GM12878 (cell line): ENCODE data around the gene ZNF581. TPM values are rescaled to one million over a fixed set of nuclear protein-coding genes. Genes with fewer than 3 reads are reported as not detected.

Source experiments
- ATF7 ChIP-seq: fragments of 450-650 bp; IDR thresholded peaks from 2 replicates; pipeline ENCODE4 v1.6.1; 2016; ENCODE audit warnings: low read depth, mild to moderate bottlenecking
- BACH1 ChIP-seq: fragments of 450-650 bp; IDR thresholded peaks from 2 replicates; pipeline ENCODE4 v1.6.1; 2017; ENCODE audit warnings: mild to moderate bottlenecking, borderline replicate concordance
- BCL11A ChIP-seq: IDR thresholded peaks from 2 replicates; pipeline ENCODE4 v1.6.1; 2011; ENCODE audit warnings: low read depth, low read length
- BHLHE40 ChIP-seq, 2 experiments: fragments of 450-650 bp in 1 of 2; IDR thresholded peaks; 2 replicates each; pipeline ENCODE4 v1.6.1; 2011 to 2017; ENCODE audit warnings: low read depth in 2 of 2, borderline replicate concordance in 1 of 2, improper control_type of control experiment in 1 of 2, low read length in 1 of 2, mild to moderate bottlenecking in 1 of 2
- BRCA1 ChIP-seq: IDR thresholded peaks from 2 replicates; pipeline ENCODE4 v1.6.1; 2011; ENCODE audit warnings: low read depth, low read length, improper control_type of control experiment
- CBX3 ChIP-seq: fragments of 200-600 bp; sonication (generic); IDR thresholded peaks from 2 replicates; pipeline ENCODE4 v1.6.1; 2016; ENCODE audit warnings: low read depth, borderline replicate concordance
- CHD2 ChIP-seq: IDR thresholded peaks from 2 replicates; pipeline ENCODE4 v1.6.1; 2011; ENCODE audit warnings: low read depth, low read length, improper control_type of control experiment, borderline replicate concordance
- CREB1 ChIP-seq: IDR thresholded peaks from 2 replicates; pipeline ENCODE4 v1.6.1; 2012; ENCODE audit warnings: low read depth, mild to moderate bottlenecking, inconsistent platforms
- CUX1 ChIP-seq: IDR thresholded peaks from 2 replicates; pipeline ENCODE4 v1.6.1; 2012; ENCODE audit warnings: improper control_type of control experiment, low read depth, low read length; ENCODE audit not compliant: insufficient replicate concordance
- FOS ChIP-seq: IDR thresholded peaks from 3 replicates; pipeline ENCODE4 v1.6.1; 2011; ENCODE audit warnings: borderline replicate concordance; ENCODE audit not compliant: insufficient read length; ENCODE audit errors: extremely low read depth
- FOXM1 ChIP-seq: IDR thresholded peaks from 2 replicates; pipeline ENCODE4 v1.6.1; 2012; ENCODE audit warnings: low read depth, mild to moderate bottlenecking, inconsistent platforms, low read length, moderate library complexity
- HCFC1 ChIP-seq: fragments of 150-350 bp; IDR thresholded peaks from 2 replicates; pipeline ENCODE4 v1.6.1; 2014; ENCODE audit warnings: low read length
- HDAC2 ChIP-seq: fragments of 200-600 bp; sonication (generic); IDR thresholded peaks from 2 replicates; pipeline ENCODE4 v1.6.1; 2017
- IKZF1 ChIP-seq: fragments of 450-650 bp; conservative IDR thresholded peaks from 2 replicates; pipeline ENCODE4 v1.6.1; 2017; ENCODE audit warnings: antibody characterized with exemption, mild to moderate bottlenecking
- MTA3 ChIP-seq: IDR thresholded peaks from 2 replicates; pipeline ENCODE4 v1.6.1; 2012; ENCODE audit warnings: low read length, inconsistent platforms, borderline replicate concordance
- NFIC ChIP-seq: IDR thresholded peaks from 2 replicates; pipeline ENCODE4 v1.6.1; 2012; ENCODE audit warnings: low read depth, mild to moderate bottlenecking, inconsistent platforms, low read length, moderate library complexity
- POLR2A ChIP-seq: IDR thresholded peaks from 2 replicates; pipeline ENCODE4 v1.6.1; 2011; ENCODE audit warnings: low read depth, mild to moderate bottlenecking, low read length
- POLR2AphosphoS2 ChIP-seq: IDR thresholded peaks from 2 replicates; pipeline ENCODE4 v1.6.1; 2011; ENCODE audit warnings: low read depth, mild to moderate bottlenecking, low read length, improper control_type of control experiment, moderate library complexity
- POU2F2 ChIP-seq: IDR thresholded peaks from 3 replicates; pipeline ENCODE4 v1.6.1; 2011; ENCODE audit warnings: low read depth, mild to moderate bottlenecking, low read length, borderline replicate concordance
- RELA ChIP-seq: fragments of 450-650 bp; IDR thresholded peaks from 2 replicates; pipeline ENCODE4 v1.8.0; 2014; ENCODE audit warnings: borderline replicate concordance; ENCODE audit not compliant: partially characterized antibody
- RELB ChIP-seq: fragments of 450-650 bp; IDR thresholded peaks from 2 replicates; pipeline ENCODE4 v1.6.1; 2017; ENCODE audit warnings: low read depth, mild to moderate bottlenecking, moderate library complexity
- RUNX3 ChIP-seq: IDR thresholded peaks from 2 replicates; pipeline ENCODE4 v1.6.1; 2012; ENCODE audit warnings: low read length, inconsistent platforms
- SMC3 ChIP-seq: IDR thresholded peaks from 2 replicates; pipeline ENCODE4 v1.6.1; 2011; ENCODE audit warnings: low read length, improper control_type of control experiment, borderline replicate concordance
- USF2 ChIP-seq: IDR thresholded peaks from 2 replicates; pipeline ENCODE4 v1.6.1; 2011; ENCODE audit warnings: low read depth, low read length, improper control_type of control experiment, borderline replicate concordance
- ZSCAN29 ChIP-seq: fragments of 450-650 bp; IDR thresholded peaks from 2 replicates; pipeline ENCODE4 v1.6.1; 2017; ENCODE audit warnings: mild to moderate bottlenecking, moderate library complexity
- polyA plus RNA-seq, 11 experiments: library from polyadenylated mRNA; depleted of rRNA in 4 of 11; unstranded in 6 of 11; stranded (reverse) in 5 of 11; fragments of >200 nt; fragmentation: Nextera tagmentation in 4 of 11; fragmentation: Illumina TruSeq in 1 of 11; extraction: Ambion mirVana in 4 of 11; extraction: Trizol in 1 of 11; gene quantifications; 1 replicate in 1 of 11; 2 replicates in 10 of 11; pipeline versions ENCODE4 v1.2.1 to v1.2.3, GENCODE V29; 2011 to 2016; ENCODE audit warnings: inconsistent platforms in 2 of 11, missing spikeins in 2 of 11, low read depth in 1 of 11
- total RNA-seq, 4 experiments: library from RNA; depleted of rRNA in 3 of 4; stranded (reverse); fragments of >200 nt in 3 of 4; fragmentation: Illumina TruSeq in 1 of 4; extraction: Trizol in 1 of 4; gene quantifications; 2 replicates each; pipeline versions ENCODE4 v1.2.1 to v1.2.3, GENCODE V29; 2013 to 2021

The ZNF581 gene
- total and polyA plus RNA-seq, 10 of the 15 experiments (the other 5 are each of a cell fraction or from before 2014, with no cell fraction given): 4.7 to 45.4 (median 22.2) TPM

GRCh38 chr19:55638864-55639359 is 4.5 kb upstream of the ZNF581 start (continued):
- TF ChIP-seq FOS: no peak
- TF ChIP-seq RUNX3: peak; percentile 34
- peak; percentile 41; the same call in 1 of the 2 replicates for TF ChIP-seq HCFC1
- no peak for TF ChIP-seq ZSCAN29
- TF ChIP-seq BRCA1: no peak
- no peak for TF ChIP-seq POU2F2
- 0 out of 2 replicates have a peak, but pooled peaks have one; percentile 42 for TF ChIP-seq CREB1
- no peak for TF ChIP-seq IKZF1
- no peak for TF ChIP-seq NFIC
- TF ChIP-seq CUX1: no peak
- 0 out of 2 replicates have a peak, but pooled peaks have one; percentile 25 for TF ChIP-seq FOXM1
- TF ChIP-seq POLR2A: peak; percentile 35; the same call in 1 of the 2 replicates
- no peak for TF ChIP-seq BCL11A
- peak in 1 of 2 experiments; percentile 43; a peak in 1 of 4 replicates for TF ChIP-seq BHLHE40 (IDR thresholded peaks at IDR 0.05; ENCODE audit: borderline replicate concordance in 1 of 2, low read depth in 2 of 2, low read length in 1 of 2)
- no peak for TF ChIP-seq SMC3
- TF ChIP-seq BACH1: 0 out of 2 replicates have a peak, but pooled peaks have one; percentile 26
- no peak for TF ChIP-seq HDAC2
- TF ChIP-seq ATF7: 0 out of 2 replicates have a peak, but pooled peaks have one; percentile 30
- 0 out of 2 replicates have a peak, but pooled peaks have one; percentile 30 for TF ChIP-seq RELB
- TF ChIP-seq MTA3: no peak
- no peak for TF ChIP-seq USF2
- no peak for TF ChIP-seq RELA
- TF ChIP-seq CBX3: no peak
- TF ChIP-seq CHD2: no peak
- TF ChIP-seq POLR2AphosphoS2: no peak
